Fibroblast of villous mesenchyme (primary cell): ENCODE measurements around the gene KLC4. TPM values are rescaled to one million over a fixed set of nuclear protein-coding genes. Genes with fewer than 3 reads are reported as not detected.

ENCODE experiments used
- DNase-seq: peaks from one replicate; pipeline ENCODE4 v3.0.0-alpha.2; 2010; ENCODE audit warnings: low read depth
- H3K4me3 ChIP-seq: 2 replicates; pipeline ENCODE4 v1.5.1; 2011; ENCODE audit warnings: low read depth, mild to moderate bottlenecking, low read length
- CTCF ChIP-seq: IDR thresholded peaks from 2 replicates; pipeline ENCODE4 v1.5.1; 2012; ENCODE audit warnings: low read depth, mild to moderate bottlenecking, low read length; ENCODE audit not compliant: insufficient read depth
- total RNA-seq: library from RNA; depleted of rRNA; stranded (reverse); fragments of >200 nt; gene quantifications from 2 replicates; pipeline ENCODE4 v1.2.3, GENCODE V29; 2012

Gene KLC4
- total RNA-seq, 1 donor = 16.0 TPM

GRCh38 chr6:43016176-43016942 lies 43.1 kb upstream of the KLC4 start:
- DNase-seq = no peak
- H3K4me3 ChIP-seq = no peak overlapping the region
- TF ChIP-seq CTCF = no peak

GRCh38 chr6:43016943-43017334 lies 42.5 kb upstream of the KLC4 start:
- no peak overlapping the region for H3K4me3 ChIP-seq
- DNase-seq = no peak
- TF ChIP-seq CTCF = no peak

GRCh38 chr6:43019152-43019551 lies 40.3 kb upstream of the KLC4 start:
- H3K4me3 ChIP-seq = no peak overlapping the region
- TF ChIP-seq CTCF = no peak
- no peak for DNase-seq

GRCh38 chr6:43020052-43020705 lies 39.3 kb upstream of the KLC4 start:
- no peak overlapping the region for H3K4me3 ChIP-seq
- DNase-seq = no peak
- no peak for TF ChIP-seq CTCF

- no peak for DNase-seq
- peak overlapping the region; percentile 100 for H3K4me3 ChIP-seq
- no peak for TF ChIP-seq CTCF
Measured at GRCh38 chr6:43020847-43021246, 38.6 kb upstream of the KLC4 start.

GRCh38 chr6:43021270-43022047 lies 38.0 kb upstream of the KLC4 start, which contains the start of gene RRP36:
RRP36 (plus strand) TSS chr6:43021623; CDS start chr6:43021655, 32 bp downstream.
- TF ChIP-seq CTCF = no peak
- DNase-seq = peak; percentile 64
- peak within 1 kb of the TSS; percentile 100 for H3K4me3 ChIP-seq
